Kidney glomerular epithelial cell (primary cell): ENCODE results near the gene TROAP.
"Not testable (repeated sequence)": the region's sequence is repeated elsewhere in the genome, so short reads cannot be mapped to it uniquely, and the experiment has no call there.

Experiments used
- DNase-seq: peaks from one replicate; lab custom pipeline; 2025; lab: John Stamatoyannopoulos, UW

TROAP gene

GRCh38 chr12:49328816-49329215, 5.8 kb downstream of the TROAP start:
- DNase-seq = no peak

- no peak for DNase-seq
Observed at GRCh38 chr12:49330032-49330619, 7.1 kb downstream of the TROAP start.

- no peak for DNase-seq
Observed at GRCh38 chr12:49330631-49331379, 7.8 kb downstream of the TROAP start.

GRCh38 chr12:49331380-49332222, 8.5 kb downstream of the TROAP start:
- peak; percentile 52 for DNase-seq

- DNase-seq = no peak
Observed at GRCh38 chr12:49332441-49332861, 9.4 kb downstream of the TROAP start.

- DNase-seq = no peak
Observed at GRCh38 chr12:49332891-49333371, 9.9 kb downstream of the TROAP start.

GRCh38 chr12:49333778-49334177, 10.7 kb downstream of the TROAP start:
- DNase-seq = not testable (repeated sequence)

- DNase-seq = no peak
Observed at GRCh38 chr12:49334226-49334625, 11.2 kb downstream of the TROAP start.

GRCh38 chr12:49334681-49335080, 11.6 kb downstream of the TROAP start:
- DNase-seq = no peak

- no peak for DNase-seq
Observed at GRCh38 chr12:49335118-49335954, 12.3 kb downstream of the TROAP start.

GRCh38 chr12:49335955-49336644, 13.0 kb downstream of the TROAP start:
- no peak for DNase-seq

- peak; percentile 29 for DNase-seq
Observed at GRCh38 chr12:49336645-49337584, 13.9 kb downstream of the TROAP start, which contains the start of gene C1QL4. TSS of gene C1QL4 (minus strand) at chr12:49337188. CDS start at chr12:49336477, 711 bp downstream.

- no peak for DNase-seq
Observed at GRCh38 chr12:49338830-49339463, 15.9 kb downstream of the TROAP start.

GRCh38 chr12:49339464-49339861, 16.4 kb downstream of the TROAP start:
- no peak for DNase-seq

GRCh38 chr12:49340095-49340870, 17.2 kb downstream of the TROAP start:
- DNase-seq = no peak

GRCh38 chr12:49340971-49341776, 18.1 kb downstream of the TROAP start:
- no peak for DNase-seq

- DNase-seq = no peak
Observed at GRCh38 chr12:49341777-49342065, 18.7 kb downstream of the TROAP start.
